Muscle of arm (tissue), 12 donors: ENCODE results near the gene TATDN3. TPM values are rescaled to one million over a fixed set of nuclear protein-coding genes. Genes with fewer than 3 reads are reported as not detected.
"Not testable (repeated sequence)": the region's sequence is repeated elsewhere in the genome, so short reads cannot be mapped to it uniquely, and the experiment has no call there.

ENCODE experiments used
- DNase-seq: peaks from one replicate; pipeline ENCODE4 v3.0.0-alpha.2; 2013
- polyA plus RNA-seq, 12 donors: library from polyadenylated mRNA; unstranded; fragments of 120-200 nt; gene quantifications; one replicate each; pipeline ENCODE4 v1.2.1, GENCODE V29; 2013; ENCODE audit not compliant: insufficient read length in 12 of 12

TATDN3 gene
- polyA plus RNA-seq, 12 donors: 9.6 to 27.0 (median 11.6) TPM; not detected in 1

DNA sequence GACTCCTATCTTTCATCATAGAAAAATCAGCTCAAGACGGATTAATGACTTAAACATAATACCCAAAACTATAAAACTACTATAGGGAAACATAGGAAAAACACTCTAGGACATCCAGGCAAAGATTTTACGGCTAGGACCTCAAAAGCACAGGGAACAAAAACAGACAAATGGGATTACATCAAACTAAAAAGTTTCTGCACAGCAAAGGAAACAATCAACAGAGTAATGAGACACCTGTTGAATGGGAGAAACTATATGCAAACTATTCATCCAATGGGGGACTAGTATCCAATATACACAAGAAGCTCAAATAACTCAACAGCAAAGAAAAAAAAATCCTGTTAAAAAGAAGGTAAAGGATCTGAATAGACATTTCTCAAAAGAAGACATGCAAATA lies 18.7 kb upstream of the TATDN3 start:
- no peak for DNase-seq

DNA sequence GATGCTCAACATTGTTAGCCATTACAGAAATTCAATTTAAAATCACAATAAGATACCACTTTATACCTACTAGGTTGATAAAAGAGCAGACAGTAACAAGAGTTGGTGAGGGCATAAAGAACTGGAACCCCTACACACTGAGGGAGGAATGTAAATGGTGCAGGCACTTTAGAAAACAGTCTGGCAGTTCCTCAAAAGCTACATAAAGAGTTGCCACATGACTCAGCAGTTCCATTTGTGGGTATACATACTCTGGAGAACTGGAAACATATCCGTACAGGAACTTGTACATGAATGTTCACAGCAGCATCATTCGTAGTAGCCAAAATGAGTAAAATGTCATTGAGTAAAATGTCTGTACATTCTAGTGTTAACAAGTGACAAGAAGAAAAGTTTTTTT lies 17.1 kb upstream of the TATDN3 start:
- no peak for DNase-seq

DNA sequence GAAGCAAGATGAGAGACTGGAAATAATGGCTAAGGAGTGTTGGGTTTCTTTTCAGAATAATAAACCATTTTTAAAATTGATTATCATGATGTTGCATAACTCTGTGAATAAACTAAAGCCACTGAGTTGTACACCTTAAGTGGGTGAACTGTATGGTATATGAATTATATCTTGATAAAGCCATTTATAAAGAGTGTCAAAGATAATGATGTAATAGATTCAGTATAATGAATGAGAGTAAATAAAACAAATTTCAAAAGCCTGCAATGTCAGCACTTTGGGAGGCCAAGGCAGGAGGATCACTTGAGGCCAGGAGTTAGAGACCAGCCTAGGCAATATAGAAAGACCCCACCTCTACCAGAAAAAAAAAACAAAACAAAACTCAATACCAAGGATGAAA lies 16.5 kb upstream of the TATDN3 start:
- no peak for DNase-seq

DNA sequence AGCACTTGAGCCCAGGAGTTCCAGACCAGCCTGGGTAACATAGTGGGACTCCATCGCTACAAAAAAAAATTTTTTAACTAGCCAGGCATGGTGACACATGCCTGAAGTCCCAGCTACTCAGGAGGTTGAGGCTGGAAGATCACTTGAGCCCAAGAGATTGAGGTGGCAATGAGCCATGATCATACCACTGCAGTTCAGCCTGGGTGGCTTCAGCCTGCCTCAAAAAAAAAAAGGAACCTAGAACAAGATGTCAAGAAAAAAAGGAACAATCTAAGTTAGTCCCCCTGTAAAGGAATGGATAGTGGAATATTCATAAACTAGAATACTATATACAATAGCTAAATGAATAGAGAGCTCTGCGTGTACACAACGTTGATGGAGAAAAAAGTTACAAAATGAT lies 14.5 kb upstream of the TATDN3 start:
- no peak for DNase-seq

DNA sequence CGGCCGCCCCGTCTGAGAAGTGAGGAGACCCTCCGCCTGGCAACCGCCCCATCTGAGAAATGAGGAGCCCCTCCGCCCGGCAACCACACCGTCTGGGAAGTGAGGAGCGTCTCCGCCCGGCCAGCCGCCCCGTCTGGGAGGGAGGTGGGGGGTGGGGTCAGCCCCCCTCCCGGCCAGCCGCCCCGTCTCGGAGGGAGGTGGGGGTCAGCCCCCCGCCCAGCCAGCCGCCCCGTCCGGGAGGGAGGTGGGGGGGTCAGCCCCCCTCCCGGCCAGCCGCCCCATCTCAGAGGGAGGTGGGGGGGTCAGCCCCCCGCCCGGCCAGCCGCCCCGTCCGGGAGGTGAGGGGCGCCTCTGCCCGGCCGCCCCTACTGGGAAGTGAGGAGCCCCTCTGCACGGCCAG lies 12.6 kb upstream of the TATDN3 start:
- DNase-seq: not testable (repeated sequence)

DNA sequence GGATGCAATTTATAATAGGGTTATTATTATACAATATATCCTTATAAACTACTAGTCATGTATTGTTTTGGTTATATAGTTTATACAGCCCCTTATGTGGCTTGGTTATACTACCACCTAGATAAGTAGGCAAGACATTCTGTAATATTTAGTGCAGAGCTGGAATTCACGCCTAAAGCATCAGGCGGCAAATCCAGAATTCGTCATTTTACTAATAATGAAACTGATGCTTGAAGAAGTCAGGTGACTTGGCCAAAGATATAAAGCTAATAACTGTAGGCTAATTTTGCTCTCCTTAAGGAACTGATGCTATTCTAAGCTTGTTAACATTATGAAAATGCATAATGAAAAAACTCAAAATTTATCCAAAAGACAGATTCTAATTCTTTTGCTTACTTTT lies 10.9 kb upstream of the TATDN3 start:
- DNase-seq: no peak

DNA sequence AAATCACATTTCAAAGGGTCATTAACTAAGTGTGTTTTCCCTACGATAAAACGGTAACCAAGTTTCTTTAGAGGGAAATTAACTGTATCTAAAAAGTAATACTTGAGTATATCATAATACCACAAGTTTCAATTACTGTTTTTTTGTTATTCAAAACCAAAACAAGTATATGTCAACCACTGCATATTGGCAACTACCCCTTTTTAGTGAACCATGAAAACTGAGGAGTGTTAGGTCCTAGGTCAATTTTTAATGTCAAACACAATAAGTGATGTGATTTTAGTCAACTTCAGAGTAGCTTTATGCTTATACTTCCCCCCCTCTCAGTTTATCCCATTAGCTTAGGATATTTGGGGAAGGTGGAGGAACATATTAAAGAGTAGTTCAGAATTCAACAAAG lies 10.5 kb upstream of the TATDN3 start:
- no peak for DNase-seq

DNA sequence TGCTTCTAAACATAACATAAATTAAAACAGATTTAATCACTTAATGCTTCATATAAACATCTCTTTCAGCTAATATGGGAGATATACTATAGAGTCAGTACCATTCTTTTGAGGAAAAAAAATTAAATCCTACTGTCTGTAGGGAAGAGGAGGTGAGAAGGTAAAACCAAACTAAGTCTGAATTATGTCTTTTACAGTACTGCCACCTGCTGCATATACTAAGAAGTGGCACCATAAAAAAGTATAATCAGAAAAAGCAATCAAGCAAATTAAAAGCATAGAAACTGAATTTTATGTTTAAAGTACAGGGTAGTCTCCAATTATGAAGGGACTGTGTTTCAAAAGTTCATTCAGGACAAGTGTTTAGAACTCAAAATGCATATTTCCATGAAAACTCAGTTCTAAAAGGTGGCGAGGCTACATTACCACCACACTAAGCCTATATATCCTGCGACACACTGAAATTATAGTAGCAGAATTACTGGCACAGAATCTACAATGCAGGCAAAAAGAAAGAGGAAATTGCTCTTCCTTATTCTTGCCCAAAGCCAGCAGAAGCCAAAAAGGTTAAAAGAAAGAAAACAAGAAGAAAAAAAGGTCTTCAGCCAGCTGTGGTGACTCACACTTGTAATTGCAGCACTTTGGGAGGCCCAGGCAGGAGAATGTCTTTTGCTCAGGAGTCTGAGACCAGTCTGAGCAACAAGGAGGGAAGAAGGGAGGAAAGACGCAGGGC lies 9.1 kb upstream of the TATDN3 start:
- DNase-seq: no peak

DNA sequence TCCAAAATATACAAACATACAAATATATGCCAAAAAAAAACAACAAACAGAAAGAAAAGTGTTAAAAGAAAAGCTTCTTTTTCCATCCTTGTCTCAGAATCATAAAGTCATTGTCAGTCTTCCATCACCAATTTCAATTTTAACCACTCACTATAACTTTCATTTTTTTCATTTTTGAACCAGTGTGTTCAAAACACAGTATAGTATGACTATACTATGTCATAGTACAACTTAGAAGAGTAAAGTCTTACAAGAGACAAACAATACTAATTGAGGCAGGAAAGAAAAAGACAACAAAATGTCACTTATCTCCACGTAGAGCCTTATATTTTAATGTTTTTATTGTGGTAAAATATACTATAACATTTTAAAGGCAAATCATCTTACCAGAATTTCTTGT lies 7.7 kb upstream of the TATDN3 start:
- DNase-seq: no peak

DNA sequence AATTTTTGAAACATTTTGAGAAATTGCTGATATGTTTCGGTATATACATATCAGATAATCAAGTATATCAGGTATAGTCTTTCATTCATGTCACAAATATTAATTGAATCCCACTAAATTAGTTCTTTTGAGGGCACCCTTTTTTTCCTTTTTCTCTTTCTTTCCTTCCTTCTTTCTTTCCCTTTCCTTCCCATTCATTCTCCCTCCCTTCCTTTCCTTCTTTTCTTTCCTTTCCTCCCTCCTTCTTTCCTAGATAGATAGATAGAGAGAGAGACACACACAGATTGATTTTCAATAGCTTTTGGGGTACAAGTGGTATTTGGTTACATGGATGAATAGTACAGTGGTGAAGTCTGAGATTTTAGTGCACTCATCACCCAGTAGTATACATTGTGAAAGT lies 5.8 kb upstream of the TATDN3 start:
- no peak for DNase-seq

DNA sequence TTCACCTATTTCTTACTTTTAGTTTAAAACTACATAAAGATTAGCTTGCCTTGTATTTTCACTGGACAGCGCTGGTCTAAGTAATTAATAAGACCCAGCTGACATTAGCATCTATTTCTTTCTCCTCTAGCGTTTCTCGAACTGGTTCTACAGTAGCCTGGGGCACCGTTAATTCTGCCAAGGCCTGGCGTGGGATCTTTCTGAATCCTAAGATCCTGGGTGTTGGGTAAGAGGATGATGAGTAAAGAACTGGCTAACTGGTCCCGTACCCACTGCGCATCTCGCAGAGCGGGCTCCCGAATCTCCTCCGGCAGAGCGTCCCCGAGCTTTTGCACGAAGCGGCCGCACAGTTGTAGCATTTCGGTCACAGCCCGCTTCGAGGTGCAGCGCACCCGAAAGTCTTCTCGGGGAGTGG lies 426 bp upstream of the TATDN3 start:
- no peak for DNase-seq

DNA sequence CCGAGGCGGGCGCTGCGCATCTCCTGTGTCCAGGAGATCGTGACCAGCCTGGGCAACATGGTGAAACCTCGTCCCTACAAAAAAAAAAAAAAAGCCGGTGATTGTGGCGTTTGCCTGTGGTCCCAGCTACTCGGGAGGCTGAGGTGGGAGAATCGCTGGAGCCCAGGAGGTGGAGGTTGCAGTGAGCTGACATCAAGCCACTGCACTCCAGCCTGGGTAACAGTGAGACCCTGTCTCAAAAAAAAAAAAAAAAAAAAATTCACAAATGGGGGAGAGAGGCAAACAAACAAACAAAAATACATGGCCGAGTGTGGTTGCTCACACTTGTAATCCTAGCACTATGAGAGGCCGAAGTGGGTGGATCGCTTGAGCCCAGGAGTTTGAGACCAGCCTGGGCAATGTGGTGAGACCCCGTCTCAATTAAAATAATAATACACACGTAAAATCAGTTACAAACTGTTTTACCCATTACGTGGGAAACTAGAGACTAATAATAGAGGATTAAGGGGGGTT lies 758 bp downstream of the TATDN3 start:
- no peak for DNase-seq

DNA sequence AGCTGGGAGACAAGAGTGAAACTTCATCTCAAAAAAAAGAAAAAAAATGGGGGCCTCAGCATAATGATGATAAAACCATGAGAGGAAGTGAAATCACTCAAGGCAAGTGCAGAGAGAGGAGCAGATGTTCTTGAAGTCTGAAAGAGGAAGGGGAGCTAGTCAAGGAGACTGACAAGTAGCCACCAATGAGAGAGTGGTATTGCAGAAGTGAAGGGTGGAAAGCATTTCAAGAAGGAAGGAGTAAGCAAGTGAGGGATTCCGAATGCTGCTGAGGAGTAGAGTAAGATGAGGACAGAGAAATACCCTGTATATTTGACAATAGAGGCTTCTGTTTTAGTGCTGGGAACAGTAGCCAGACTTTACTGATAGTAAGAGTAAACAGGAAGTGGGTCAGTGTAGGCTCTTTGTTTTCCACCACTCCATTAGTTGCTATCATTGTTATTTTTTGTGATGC lies 2.9 kb downstream of the TATDN3 start:
- DNase-seq: no peak

DNA sequence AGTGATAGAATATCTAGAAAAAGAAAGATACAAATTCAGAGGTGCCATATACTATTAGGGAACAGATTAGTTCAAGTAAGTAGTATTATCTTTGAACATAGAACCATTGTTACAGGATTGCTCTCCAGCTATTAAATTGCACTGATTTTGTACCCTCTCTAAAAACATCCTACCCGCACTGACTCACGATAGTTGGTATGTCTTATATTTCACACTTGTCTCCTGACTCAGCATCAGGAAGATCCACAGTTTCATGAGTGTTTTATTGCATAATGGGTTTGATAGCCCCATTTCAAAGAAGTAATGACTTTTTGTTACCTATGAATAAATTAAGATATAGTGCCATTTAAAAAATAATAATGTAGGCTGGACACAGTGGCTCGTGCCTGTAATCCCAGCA lies 6.0 kb downstream of the TATDN3 start:
- no peak for DNase-seq

DNA sequence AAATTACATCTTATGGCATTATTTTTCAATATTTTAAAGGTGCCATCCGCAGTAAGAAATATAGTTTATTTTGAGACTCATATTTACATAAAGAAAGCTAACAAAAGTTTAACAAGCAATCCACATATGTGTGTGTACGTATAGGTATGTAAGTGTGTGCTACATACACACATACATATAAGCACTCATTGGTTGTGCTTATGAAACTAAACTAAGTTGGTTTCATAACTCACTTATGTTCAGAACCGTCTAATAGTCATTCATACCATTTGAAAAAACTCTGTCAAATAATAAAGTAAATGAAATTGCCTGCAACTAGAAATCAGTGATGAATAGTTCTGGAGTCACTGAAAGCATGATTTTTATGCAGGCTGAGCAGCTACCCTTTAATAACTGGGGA lies 14.1 kb downstream of the TATDN3 start:
- no peak for DNase-seq

DNA sequence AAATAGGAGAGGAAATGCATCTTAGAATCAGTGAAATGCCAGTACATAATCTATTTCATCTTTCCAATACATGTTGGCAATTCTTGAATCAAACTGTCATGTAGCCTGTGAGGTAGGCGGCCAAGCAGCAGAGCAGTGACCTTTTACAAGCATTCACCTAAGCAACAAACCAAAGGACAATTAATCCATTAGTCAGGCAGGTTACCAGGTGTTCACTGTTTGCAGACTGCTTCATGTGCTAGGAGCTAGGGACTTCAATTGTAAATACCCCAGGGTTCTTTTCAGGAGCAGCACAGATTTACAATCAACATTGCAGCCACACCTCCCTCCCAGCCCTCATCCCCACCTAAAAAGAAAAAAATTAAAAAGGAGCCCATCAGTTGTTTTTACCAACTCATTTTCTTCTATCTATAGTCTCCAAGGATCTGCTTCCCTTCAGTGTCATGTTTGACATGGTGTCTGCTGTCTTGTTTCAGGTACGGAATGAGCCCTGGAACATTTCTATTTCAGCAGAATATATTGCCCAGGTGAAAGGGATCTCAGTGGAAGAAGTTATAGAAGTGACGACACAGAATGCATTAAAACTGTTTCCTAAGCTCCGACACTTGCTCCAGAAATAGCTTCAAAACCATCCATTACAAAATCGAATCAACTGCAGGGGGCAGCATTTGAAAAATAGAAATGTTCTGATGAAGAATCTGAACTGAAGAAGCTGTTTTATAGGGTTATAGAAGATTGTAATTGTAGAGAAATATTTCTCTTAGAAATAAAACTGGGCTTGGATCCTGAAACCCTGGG lies 23.0 kb downstream of the TATDN3 start:
- DNase-seq: peak; percentile 35

DNA sequence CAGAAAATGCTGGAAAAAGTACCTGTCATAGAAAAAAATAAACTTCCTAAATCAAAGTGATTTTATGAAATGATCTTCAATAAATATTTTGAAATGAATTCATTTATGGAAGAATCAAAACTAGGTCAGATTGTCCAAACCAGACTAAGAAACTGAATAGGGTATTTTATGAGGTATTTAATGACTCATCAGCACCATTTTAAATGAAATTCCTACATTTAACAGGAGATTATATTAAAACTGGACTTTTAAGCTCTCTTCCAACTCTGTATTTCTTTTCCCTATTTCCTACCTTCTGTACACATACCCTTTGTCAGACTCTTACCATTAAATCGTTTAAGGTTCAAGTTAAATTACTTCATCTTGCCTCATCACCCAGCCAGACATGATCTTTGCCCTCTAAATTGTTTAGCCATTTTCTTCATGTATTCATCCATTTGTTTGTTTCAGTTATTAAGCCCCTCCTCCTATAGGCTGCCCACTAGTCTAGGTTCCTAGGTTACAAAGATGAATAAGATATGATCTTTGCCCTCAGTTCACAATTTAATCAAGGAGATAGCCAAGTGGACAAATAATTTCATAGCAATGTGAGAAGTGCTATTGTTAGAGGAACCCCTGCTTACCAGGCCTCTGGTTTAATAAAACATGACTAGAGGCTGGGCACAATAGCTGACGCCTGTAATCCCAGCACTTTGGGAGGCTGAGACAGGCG lies 25.0 kb downstream of the TATDN3 start:
- no peak for DNase-seq

DNA sequence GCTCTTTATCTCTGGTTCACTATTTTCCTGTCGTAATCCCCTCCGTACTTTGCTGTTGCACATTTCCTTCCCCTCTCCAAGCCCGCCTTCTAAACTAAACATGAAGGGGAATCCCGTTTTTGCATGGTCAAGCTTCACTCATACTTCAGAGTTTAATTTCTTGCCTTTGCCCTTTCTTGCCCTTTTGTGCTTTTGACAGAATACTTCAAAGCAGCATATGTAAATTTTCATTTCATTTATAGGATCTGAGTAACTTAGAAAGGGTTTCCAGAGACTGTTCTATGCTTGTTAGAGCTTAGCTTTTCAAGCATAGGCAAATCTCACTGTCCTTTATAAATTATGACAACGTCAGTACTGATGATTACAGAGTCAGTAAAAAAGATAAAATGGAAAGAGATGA lies 28.0 kb downstream of the TATDN3 start:
- no peak for DNase-seq

DNA sequence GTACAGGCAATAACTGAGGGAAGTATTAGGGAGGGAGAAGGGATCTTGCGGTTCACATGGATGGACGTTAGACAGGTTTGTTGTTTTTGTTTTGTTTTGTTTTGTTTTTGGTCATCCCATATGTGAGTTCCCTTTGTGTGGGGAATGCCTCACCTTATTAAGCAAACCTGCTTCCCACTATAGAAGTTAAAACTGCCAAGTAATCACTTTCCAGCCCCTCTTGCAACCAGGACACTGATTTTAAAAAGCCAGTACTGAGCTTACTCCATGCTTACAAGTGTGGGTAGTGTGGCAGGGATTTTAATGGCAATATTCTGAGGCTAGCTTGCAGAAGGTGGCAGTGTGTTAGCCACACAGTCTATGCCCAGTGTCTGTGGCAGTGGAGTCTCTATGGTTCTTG lies 29.3 kb downstream of the TATDN3 start:
- no peak for DNase-seq

DNA sequence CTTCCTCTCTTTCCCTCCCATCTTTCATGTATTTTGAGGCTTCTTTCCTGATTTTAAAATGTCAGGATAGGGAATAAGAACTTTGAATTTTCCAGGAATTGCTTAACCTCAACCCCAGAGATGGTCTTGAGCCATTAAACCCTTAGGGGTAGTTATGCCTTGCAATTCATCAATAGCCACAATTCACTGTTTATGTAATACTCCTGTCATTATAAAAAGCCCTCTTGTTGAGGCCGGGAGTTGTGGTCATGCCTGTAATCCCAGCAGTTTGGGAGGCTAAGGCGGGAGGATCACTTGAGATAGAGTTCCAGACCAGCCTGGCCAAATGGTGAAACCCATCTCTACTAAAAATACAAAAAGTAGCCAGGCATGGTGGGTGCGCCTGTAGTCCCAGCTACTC lies 31.3 kb downstream of the TATDN3 start:
- DNase-seq: no peak

DNA sequence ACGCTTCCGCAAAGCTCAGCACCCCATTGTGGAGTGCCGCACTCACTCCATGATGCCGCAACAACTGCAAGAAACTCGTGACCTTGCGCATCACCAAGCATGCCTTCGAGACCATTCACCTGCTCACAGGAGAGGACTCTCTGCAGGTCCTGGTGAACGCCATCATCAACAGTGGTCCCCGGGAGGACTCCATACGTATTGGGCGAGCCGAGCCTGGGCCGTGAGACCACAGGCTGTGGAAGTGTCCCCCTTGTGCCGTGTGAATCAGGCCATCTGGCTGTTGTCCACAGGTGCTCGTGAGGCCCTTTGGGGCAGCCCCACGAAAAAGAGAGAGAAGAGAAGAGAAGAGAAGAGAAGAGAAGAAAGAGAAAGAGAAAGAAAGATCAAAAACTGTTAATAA lies 32.5 kb downstream of the TATDN3 start:
- DNase-seq: no peak

DNA sequence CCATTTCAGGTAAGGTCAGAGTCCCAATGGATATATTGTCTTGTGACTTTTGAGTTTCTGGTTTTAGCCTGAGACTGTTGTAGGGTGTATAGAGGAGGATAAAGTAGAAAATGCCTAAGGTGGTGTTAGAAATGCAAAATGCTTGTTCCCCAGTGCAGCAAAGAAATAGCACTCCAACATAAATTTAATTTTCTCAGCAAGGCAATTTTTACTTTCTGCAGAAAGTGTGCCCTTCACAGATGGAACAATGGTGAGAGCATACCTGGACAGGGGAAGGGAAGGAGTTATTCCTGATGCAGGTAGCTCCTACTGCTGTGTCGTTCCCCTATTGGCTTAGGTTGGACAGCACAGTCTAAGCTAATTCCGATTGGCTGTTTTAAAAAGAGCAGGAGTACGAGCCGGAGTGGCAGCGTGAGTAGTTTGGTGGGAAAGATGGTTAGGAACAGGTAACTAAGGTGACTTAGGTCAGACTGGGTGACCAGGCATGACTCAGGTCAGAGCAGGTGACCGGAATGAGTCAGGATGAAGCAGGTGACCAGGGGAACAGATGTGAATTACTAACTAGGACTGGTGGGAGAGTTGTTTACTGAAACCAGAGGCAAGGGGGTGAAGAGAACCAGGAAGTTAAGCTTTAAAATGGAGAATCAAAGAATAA lies 34.2 kb downstream of the TATDN3 start:
- no peak for DNase-seq
